Hematopoietic multipotent progenitor cell (in vitro differentiated cells): ENCODE measurements around the gene FHL2. TPM values are rescaled to one million over a fixed set of nuclear protein-coding genes. Genes with fewer than 3 reads are reported as not detected.

ENCODE experiments used
- DNase-seq, 3 donors: peaks; one replicate each; pipeline ENCODE4 v3.0.0-alpha.2; 2011 to 2015; ENCODE audit warnings: low read depth in 2 of 3, low spot score in 2 of 3
- total RNA-seq: library from RNA; depleted of rRNA; stranded (reverse); fragments of >200 nt; gene quantifications from one replicate; pipeline ENCODE4 v1.2.3, GENCODE V29; 2012

The FHL2 gene
- total RNA-seq, 1 donor: 31.8 TPM

DNA sequence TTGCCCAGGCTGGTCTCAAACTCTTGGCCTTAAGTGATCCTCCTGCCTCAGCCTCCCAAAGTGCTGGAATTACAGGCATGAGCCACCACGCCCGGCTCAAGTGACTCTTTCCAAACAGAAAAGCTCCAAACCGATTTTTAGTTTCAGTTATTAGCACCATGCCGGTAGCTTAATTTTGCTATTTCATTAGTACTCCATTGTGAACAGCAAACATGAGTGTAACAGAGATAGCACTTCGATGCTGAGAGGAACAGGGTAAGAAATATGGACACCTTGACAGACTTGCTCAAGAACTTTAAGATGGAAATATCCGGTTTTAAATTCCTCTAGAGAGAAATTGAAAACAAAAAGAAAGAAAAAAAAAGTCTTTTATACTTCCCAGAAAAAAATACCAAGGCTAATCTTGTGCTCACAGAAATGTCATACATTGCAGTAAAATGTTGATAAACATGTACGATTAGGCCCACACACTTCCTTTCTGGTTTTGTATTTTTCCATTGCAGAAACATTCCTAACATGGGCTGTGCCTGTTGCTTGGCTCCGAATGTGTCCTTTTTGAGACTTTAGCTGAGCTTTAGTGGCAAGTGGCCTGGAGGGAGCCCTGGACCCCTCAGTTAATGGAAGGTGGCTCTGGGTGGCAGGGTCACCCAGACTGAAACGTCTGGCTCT, 18.3 kb downstream of the FHL2 start:
- DNase-seq: peak in 1 of 3 donors; percentile 47

DNA sequence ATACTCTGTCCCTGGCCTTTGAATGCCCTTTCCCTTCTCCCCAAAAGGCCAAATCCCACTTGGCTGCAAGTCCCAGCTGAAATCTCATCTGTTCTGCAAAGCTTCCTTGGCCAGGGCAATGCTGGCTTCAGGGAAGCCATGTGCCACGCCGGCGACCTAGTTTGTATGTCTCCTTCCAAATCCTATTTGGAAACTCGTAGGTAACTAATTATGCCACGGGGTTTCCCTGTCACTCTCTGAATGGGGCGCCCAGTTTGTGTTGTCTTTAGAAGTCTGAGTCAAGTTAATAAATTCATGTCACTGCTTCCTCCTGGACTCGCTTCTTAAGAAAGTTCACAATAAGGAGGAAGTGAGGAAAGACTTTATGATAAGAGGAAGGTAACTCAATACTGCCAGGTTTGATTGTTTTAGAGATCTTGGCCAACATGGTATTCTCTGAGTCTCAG, 19.1 kb downstream of the FHL2 start:
- DNase-seq: peak in 1 of 3 donors; percentile 39

DNA sequence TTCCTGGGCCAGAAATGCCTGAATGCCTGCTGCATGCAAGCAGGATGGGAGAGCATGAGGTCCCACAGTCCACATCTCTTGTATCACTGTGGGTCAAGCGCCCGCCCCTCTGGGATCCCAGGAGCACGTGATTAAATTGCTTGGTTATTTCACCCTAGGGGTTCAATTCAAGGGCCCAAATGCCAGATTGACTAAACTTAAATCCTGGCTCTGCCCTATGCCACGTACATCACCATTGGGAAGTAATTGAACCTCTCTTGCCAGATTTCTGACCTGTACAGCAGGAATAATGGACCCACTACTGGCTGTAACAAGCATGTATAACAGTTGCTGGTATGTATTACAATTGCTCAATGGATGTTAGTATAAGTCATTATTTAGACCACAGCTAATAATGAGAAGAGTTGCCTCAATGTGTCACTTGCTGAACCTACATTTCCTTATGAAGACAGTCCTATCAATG, 19.9 kb downstream of the FHL2 start:
- no peak for DNase-seq

DNA sequence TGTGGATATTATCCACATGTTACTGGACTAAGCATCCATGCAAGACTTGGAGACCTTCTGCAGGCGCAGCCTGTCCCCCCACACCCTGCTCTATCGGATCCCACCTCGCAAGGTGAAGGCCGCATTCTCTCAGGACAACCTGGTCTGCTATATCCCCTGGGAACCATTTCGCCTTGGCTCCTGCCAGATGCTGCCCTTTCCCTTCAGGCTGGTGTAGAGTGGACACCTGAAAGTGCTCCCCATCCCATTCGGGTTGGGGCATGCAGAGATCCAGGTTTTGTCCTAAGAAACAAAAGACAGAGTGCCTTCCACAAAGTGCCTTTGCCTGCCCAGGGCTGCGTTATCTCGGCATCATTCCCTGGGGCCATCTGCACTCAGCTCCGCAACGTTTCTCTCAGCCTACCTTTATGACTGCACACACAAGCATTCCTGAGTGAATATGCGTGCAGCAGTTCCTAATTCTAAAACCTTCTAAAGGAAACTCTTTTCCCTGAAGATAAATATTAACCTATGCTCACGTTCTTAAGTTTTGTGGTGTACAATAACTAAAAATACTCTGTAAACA, 20.5 kb downstream of the FHL2 start:
- DNase-seq: no peak

DNA sequence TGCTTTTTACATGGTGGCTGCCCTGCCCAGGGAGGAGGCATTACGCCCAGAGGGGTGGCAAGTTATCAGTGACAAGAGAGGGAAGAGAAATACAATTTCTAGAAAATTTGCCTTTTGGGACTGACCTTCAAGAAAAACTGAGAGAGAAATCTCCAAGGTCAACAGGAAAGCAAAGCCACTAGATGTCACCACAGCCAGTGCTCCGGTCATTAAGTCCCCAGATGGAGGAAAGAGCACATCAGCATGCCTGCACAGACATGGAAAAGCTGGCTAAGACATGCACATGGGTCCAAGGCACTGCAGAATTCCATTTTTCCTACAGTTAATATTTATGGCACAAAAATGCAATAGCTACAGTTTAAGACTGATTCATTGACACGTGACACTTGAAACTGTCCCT, 21.0 kb downstream of the FHL2 start:
- DNase-seq: no peak

DNA sequence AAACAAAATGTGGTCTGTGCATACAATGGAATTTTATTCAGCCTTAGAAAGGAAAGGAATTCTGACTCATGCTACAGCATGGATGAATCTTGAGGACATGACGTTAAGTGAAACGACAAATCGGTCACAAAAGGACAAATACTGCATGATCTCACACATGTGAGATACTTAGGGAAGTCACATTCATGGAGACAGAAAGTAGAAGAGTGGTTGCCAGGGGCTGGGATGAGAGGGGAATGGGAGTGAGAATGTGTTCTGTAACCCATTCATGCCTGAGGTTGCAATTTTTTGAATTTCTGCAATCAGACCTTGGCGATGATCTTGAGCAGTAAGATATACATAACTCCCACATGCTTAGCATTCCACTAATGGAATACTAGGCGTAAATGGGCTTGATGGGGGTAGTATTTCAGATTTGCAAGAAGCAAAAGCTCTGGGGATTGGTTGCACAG, 22.0 kb downstream of the FHL2 start:
- no peak for DNase-seq

DNA sequence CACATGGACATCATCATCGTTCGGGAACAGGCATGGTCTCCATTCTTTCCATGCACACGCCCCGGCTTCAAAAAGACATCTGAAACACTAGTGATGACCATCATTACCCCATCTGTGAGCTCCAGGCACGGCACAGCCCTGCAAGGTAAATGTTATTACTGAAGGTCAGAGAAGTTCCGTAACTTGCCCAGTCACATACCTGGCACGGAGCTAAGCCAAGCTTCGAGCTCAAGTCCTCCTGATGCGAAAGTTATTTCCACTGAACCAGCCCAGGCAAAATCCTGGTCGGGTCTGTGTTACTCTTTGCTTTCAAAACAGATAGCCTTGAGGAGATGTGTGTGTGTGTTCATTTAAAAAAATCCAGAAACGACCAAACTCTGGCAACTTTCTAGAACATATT, 22.8 kb downstream of the FHL2 start:
- no peak for DNase-seq

DNA sequence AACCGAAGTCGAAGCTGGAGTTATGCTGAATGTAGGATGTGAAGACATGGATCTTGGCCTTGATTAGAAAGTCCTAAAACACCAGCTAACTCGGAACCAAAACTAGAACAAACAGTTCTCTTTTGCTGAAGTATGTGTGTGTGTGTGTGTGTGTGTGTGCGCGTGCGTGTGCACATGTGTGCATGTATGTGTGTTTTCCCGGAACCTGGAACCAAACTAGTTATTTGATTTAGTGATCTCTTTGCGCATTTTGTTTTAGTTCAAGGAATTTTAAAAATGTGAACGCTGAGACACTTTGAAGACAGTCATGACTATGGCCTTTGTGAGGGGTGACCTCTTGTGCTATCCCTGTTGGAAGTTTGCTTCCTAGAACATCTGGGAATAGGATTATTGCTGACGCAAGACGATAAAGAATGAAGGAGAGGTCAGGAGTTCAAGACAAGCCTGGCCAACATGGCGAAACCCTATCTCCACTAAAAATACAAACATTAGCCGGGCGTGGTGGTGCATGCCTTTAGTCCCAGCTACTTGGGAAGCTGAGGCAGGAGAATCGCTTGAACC, 23.8 kb downstream of the FHL2 start:
- DNase-seq: no peak

DNA sequence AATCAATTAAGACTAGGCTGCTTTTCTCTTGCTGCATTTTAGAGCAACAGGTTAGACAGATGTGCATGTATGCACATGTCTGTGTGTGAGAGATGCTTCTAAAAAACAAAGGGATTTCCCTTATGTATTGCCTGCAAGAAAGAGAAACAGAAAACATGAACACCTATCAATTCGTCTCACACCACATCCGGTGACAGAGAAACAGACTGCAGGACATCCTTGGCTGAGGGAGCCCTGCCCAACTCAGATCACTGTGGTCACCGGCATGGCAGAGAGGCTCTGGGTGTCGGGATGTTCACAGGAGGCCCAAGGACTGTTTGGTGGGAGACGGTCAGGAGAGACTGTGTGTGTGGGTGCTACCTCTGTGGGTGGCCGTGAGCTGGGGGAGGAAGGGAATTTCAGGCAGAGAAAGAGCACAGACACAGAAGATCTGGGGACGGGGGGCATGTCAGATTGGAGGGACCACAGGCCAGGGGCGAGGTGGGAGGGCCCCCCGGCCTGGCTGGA, 24.9 kb downstream of the FHL2 start:
- no peak for DNase-seq

DNA sequence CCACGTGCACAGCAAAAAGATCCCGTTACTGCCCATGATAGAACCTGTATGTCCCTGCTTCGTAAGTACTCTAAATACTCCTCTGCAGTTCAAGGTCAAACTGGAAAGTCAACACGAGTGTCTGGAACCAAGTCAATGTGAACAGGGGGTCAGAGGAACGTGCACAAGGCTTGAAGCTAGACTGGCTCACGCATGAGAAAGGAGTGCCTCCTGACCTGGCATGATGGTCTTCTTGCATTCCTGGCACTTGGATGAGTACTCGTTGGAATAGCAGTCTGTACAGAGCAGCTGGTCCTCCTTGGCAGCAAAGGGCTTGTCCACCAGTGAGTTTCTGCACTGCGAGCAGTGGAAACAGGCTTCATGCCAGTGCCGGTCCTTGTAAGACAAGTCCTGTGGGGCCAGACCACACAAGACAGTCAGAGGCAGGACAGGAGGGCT, 25.5 kb downstream of the FHL2 start:
- DNase-seq: no peak

DNA sequence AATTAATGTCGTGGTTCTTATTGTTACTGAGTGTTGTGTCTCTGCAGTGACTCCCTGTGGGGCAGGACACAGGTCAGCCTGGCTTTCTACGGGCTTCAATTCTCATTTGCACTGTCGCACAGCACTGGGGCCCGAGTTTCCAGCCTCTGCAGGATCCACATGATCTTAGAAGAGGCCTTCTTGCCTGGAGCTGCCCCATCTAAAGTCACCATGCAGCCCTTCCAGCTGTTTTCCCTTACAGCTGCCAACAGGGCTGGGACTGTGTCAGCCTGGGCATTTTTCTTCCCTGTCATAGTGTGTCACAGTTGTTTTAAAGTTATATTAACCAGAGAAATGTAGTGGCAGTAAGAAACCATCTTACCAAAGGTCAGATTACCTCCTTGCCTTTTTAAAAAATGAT, 27.0 kb downstream of the FHL2 start:
- DNase-seq: no peak

DNA sequence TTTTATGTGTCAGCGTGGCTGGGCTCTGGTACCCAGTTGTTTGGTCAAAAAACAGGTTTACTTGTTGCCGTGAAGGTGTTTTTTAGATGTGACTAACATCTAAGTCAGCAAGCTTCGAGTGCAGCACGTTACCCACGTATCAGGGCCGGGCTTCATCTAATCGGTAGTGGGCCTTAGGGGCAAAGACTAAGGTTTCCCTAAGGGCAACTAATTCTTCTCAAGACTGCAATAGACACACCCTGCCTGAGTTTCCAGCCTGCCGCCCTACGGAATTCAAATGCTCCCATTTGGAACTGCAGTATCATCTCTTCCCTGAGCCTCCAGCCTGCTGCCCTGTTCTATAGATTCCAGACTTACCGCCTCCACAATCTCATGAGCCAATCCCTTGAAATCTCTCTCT, 27.7 kb downstream of the FHL2 start:
- DNase-seq: no peak

DNA sequence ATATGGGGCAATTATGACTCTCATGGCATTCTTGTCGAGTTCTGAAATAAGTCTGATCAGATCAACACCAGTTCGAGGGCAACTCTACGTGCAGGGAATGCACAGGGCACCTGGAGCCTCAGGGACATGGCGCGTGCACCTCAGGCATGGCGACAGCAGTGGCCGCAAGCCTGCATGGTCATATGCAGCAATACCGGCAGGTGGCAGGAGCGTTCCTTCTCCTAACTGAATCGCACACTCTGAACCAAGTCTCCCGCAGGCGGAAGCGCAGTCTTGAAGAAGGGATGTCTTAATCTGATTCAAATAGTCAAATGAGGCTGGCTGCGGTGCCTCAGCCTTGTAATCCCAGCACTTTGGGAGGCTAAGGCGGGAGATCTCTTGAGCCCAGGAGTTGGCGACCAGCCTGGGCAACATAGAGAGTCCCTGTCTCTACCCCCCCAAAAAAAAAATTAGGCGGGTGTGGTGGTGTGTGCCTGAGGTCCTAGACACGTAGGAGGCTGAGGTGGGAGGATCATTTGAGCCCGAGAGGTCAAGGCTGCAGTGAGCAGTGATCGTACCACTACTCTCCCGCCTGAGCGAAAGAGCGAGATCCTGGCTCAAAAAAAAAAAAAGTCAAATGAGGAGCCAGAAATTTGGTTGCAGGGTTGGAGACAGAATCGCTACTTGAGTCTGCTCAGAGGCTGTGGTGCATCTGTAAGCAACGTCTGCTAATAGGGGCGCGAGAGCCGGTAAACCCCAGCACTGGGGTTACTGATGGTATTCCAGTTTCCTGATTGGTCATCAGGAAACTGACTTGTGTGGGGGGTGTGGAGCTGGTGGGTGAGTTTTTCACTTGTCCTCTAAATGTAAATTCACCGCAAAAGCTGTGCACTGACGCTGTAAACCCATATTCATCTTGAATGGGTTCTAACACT, 28.8 kb downstream of the FHL2 start:
- peak; percentile 61 to 92 (median 82) for DNase-seq

DNA sequence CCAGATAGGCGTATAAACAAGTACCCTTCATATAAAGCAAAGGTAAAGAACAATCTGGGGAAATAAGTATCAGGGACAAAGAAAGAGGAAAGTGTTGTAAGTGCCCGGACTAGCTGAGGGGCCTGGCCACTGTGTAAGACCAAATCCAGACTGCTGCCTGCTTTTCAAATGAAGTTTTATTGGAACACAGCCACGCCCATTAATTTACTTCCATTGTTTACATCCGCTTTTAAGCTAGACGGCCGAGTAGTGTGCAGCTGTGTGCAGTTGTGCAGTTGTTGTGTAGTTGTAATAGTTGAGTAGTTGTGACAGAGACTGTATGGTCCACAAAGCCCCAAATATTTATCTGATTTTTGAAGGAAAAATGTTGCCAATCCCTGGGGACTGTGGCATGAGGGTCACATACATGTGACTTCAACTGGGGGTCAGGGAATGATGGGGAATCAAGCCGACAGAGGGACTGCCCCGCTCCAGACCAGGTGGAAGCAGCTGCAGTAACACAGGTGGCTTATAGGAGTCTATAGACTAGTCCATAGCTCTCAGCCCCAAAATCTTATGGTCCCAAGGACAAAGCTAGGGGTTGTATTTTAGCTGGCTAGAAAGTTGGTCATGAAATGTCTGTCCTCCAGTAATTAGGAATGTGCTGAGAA, 30.0 kb downstream of the FHL2 start:
- no peak for DNase-seq

DNA sequence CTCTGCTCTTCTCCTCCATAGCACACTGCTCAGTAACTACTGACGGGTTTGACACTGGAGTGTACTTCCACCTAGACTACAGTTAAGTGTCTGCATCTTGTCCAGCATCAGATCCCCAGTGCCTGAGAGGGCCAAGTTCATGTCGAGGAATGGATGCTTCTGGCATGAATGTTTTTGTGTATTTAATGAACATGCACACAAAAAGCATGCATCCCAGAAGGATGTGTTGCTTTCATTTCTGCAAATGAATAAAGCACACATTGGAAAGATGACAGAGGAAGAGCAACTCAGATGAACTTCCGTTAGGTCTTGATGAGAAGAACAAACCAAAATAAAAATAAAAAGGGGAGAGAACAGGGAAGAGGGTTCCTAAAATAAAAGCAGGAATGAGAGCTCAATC, 33.6 kb downstream of the FHL2 start:
- no peak for DNase-seq

DNA sequence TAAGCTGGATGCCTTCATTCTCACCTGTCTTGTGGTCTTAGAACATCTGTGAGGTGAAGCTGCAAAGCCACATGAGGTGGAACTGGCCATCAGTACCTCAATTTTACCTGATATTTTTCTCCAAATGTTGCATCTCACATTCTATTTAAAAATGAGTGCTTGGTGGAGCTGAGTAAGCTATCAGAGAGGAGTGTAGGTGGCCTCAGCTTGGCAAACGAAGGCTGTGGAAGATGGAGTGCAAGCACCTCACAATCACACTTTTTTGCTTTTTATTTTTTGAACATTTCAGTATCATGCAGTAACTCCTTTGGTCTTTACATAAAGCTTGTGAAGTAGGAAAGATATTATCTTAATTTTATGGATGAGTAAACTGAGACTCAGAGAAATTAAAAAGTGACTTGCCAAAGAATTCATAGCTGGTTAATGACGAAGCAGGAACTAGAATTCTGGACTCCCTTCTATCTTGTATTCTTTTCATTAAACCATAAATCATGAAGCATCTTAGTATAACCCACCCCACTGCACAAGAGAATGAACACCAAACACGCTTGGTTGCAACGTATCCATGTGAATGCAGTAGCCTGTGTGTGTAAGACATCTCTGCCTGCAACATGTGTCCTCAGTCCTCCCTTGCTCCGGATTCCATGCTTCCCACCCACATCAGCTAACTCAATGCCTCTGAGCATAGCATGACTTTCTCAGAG, 34.3 kb downstream of the FHL2 start:
- DNase-seq: no peak

DNA sequence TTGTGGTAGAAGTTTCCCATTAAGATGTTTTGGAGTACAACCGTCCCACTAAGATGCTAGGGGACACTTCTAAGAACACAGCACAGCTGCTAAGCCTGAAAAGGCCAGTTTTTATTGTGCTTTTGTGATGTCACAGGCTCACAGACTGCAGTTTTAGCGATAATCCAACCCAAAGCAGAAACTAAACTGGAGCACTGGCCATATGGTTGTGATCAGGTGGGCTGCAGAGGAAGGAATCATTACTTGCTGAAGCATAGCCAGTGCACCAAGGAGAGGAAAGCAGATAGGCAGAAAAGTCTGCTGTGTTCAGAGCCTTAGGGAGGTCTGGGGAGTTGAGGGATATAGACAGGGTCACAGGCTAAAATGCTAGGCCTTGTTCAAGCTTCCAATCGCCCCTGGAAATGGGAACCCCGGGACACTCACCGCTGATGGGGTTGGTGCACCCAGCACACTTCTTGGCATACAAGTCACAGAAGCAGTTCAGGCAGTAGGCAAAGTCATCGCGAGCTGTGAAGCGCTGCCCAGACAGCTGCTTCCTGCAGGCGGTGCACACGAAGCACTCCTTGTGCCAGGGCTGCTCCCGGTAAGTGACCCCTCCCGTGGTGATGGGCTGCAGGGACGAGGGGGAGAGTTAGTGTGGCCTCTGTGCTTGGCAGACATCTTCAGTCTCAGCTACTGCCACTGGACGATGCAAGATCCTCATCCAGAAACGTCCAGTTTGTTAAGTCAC, 35.8 kb downstream of the FHL2 start:
- DNase-seq: peak in 1 of 3 donors; percentile 63

DNA sequence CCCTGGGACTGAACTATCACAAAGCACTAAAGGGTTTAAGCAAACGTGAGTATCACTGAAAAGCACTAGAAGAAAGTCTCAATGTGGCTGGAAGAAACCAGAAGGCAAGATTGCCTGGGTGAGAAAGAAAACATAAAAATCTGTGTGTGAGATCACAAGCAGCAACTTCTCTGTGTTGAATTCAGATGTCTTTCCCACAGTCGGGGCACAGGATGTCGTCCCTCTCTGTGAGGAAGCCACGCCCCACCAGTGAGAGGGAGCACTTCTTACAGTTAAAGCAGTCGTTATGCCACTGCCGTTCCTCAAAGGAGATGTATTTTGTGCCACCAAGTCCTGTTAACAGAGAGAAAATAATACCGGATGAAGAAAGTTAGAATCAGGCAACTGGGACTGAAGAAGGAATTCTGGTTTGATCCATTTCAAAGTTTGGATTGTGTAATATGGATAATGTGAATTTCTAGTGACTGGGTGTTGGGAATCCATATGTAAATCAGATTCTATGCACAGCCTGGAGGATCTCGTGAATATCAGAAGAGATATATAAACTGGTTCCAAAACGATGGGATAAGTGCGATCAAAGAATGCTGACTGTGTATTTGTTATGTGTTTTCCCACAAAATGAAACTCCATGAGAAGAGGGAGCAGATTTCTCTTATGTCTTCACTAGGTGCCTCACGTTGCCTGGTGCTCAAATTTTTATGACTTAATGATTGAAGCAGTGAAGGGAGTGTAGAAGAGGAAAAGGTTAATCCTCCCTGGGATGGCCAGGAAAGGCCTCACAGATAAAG, 37.6 kb downstream of the FHL2 start:
- peak in 1 of 3 donors; percentile 48 for DNase-seq
